Measurements from ENCODE around the gene SNX13.

Gene SNX13

GRCh38 chr7:17774248-17774647, 166.0 kb downstream of the SNX13 start:
- no peaks in the 10 kb centered on the region for H3K27me3 ChIP-seq (ENCODE audit: control insufficient read depth in 2 of 2, insufficient read depth in 2 of 2, low read length in 2 of 2)
- H3K9me3 ChIP-seq (ENCODE audit: control insufficient read depth in 2 of 2, low read length in 2 of 2), result no peaks in the 10 kb centered on the region
- H3K27ac ChIP-seq (ENCODE audit: low read depth in 2 of 2, low read length in 2 of 2), result no peak overlapping the region
- no peak overlapping the region for H3K4me3 ChIP-seq (ENCODE audit: low read length in 2 of 2)
- peaks cover 0 to 4% of the 10 kb centered on the region in 2 donors for H3K4me1 ChIP-seq (ENCODE audit: control insufficient read depth in 2 of 2, insufficient read depth in 2 of 2, low read length in 2 of 2)
- H3K36me3 ChIP-seq (ENCODE audit: control insufficient read depth in 2 of 2, insufficient read depth in 2 of 2, low read length in 2 of 2), result no peaks in the 10 kb centered on the region
- H3K9ac ChIP-seq (ENCODE audit: low read depth in 1 of 2, low read length in 2 of 2), result no peak overlapping the region

- Histone ChIP-seq H3K9me3 (ENCODE audit: control insufficient read depth in 2 of 2, low read length in 2 of 2) (no peaks in the 10 kb centered on the region), H3K4me1 (ENCODE audit: control insufficient read depth in 2 of 2, insufficient read depth in 2 of 2, low read length in 2 of 2) (peaks cover 0 to 4% of the 10 kb centered on the region in 2 donors), H3K9ac (ENCODE audit: low read depth in 1 of 2, low read length in 2 of 2) (no peak overlapping the region), H3K4me3 (ENCODE audit: low read length in 2 of 2) (no peak overlapping the region), H3K36me3 (ENCODE audit: control insufficient read depth in 2 of 2, insufficient read depth in 2 of 2, low read length in 2 of 2) (no peaks in the 10 kb centered on the region), H3K27me3 (ENCODE audit: control insufficient read depth in 2 of 2, insufficient read depth in 2 of 2, low read length in 2 of 2) (no peaks in the 10 kb centered on the region), H3K27ac (ENCODE audit: low read depth in 2 of 2, low read length in 2 of 2) (no peak overlapping the region)
Observed at GRCh38 chr7:17773289-17773626, 167.0 kb downstream of the SNX13 start.

GRCh38 chr7:17772581-17773288, 167.6 kb downstream of the SNX13 start:
- no peak overlapping the region for H3K4me3 ChIP-seq (ENCODE audit: low read length in 2 of 2)
- H3K27ac ChIP-seq (ENCODE audit: low read depth in 2 of 2, low read length in 2 of 2), result no peak overlapping the region
- H3K36me3 ChIP-seq (ENCODE audit: control insufficient read depth in 2 of 2, insufficient read depth in 2 of 2, low read length in 2 of 2), result no peaks in the 10 kb centered on the region
- no peak overlapping the region for H3K9ac ChIP-seq (ENCODE audit: low read depth in 1 of 2, low read length in 2 of 2)
- H3K27me3 ChIP-seq (ENCODE audit: control insufficient read depth in 2 of 2, insufficient read depth in 2 of 2, low read length in 2 of 2), result no peaks in the 10 kb centered on the region
- H3K4me1 ChIP-seq (ENCODE audit: control insufficient read depth in 2 of 2, insufficient read depth in 2 of 2, low read length in 2 of 2), result peaks cover 0 to 4% of the 10 kb centered on the region in 2 donors
- no peaks in the 10 kb centered on the region for H3K9me3 ChIP-seq (ENCODE audit: control insufficient read depth in 2 of 2, low read length in 2 of 2)

- H3K36me3 ChIP-seq (ENCODE audit: control insufficient read depth in 2 of 2, insufficient read depth in 2 of 2, low read length in 2 of 2), result no peaks in the 10 kb centered on the region
- no peak overlapping the region for H3K4me3 ChIP-seq (ENCODE audit: low read length in 2 of 2)
- H3K27ac ChIP-seq (ENCODE audit: low read depth in 2 of 2, low read length in 2 of 2), result no peak overlapping the region
- no peaks in the 10 kb centered on the region for H3K27me3 ChIP-seq (ENCODE audit: control insufficient read depth in 2 of 2, insufficient read depth in 2 of 2, low read length in 2 of 2)
- peaks cover 0 to 4% of the 10 kb centered on the region in 2 donors for H3K4me1 ChIP-seq (ENCODE audit: control insufficient read depth in 2 of 2, insufficient read depth in 2 of 2, low read length in 2 of 2)
- H3K9me3 ChIP-seq (ENCODE audit: control insufficient read depth in 2 of 2, low read length in 2 of 2), result no peaks in the 10 kb centered on the region
- no peak overlapping the region for H3K9ac ChIP-seq (ENCODE audit: low read depth in 1 of 2, low read length in 2 of 2)
Observed at GRCh38 chr7:17771901-17772408, 168.3 kb downstream of the SNX13 start.

- no peak overlapping the region for H3K27ac ChIP-seq (ENCODE audit: low read depth in 2 of 2, low read length in 2 of 2)
- no peaks in the 10 kb centered on the region for H3K36me3 ChIP-seq (ENCODE audit: control insufficient read depth in 2 of 2, insufficient read depth in 2 of 2, low read length in 2 of 2)
- H3K9ac ChIP-seq (ENCODE audit: low read depth in 1 of 2, low read length in 2 of 2), result no peak overlapping the region
- no peaks in the 10 kb centered on the region for H3K9me3 ChIP-seq (ENCODE audit: control insufficient read depth in 2 of 2, low read length in 2 of 2)
- H3K4me3 ChIP-seq (ENCODE audit: low read length in 2 of 2), result no peak overlapping the region
- H3K27me3 ChIP-seq (ENCODE audit: control insufficient read depth in 2 of 2, insufficient read depth in 2 of 2, low read length in 2 of 2), result no peaks in the 10 kb centered on the region
- peaks cover 0 to 4% of the 10 kb centered on the region in 2 donors for H3K4me1 ChIP-seq (ENCODE audit: control insufficient read depth in 2 of 2, insufficient read depth in 2 of 2, low read length in 2 of 2)
Observed at GRCh38 chr7:17770710-17771375, 169.5 kb downstream of the SNX13 start.

GRCh38 chr7:17769918-17770317, 170.4 kb downstream of the SNX13 start:
- no peaks in the 10 kb centered on the region for H3K36me3 ChIP-seq (ENCODE audit: control insufficient read depth in 2 of 2, insufficient read depth in 2 of 2, low read length in 2 of 2)

GRCh38 chr7:17758008-17758407, 182.3 kb downstream of the SNX13 start:
- Histone ChIP-seq H3K4me1 (ENCODE audit: control insufficient read depth in 2 of 2, insufficient read depth in 2 of 2, low read length in 2 of 2) (no peaks in the 10 kb centered on the region), H3K4me3 (ENCODE audit: low read length in 2 of 2) (no peak overlapping the region), H3K36me3 (ENCODE audit: control insufficient read depth in 2 of 2, insufficient read depth in 2 of 2, low read length in 2 of 2) (no peaks in the 10 kb centered on the region), H3K9ac (ENCODE audit: low read depth in 1 of 2, low read length in 2 of 2) (no peak overlapping the region), H3K9me3 (ENCODE audit: control insufficient read depth in 2 of 2, low read length in 2 of 2) (no peaks in the 10 kb centered on the region), H3K27ac (ENCODE audit: low read depth in 2 of 2, low read length in 2 of 2) (no peak overlapping the region), H3K27me3 (ENCODE audit: control insufficient read depth in 2 of 2, insufficient read depth in 2 of 2, low read length in 2 of 2) (no peaks in the 10 kb centered on the region)

More at GRCh38 chr7:17769918-17770317, 170.4 kb downstream of the SNX13 start:
- H3K9me3 ChIP-seq (ENCODE audit: control insufficient read depth in 2 of 2, low read length in 2 of 2), result no peaks in the 10 kb centered on the region
- H3K4me3 ChIP-seq (ENCODE audit: low read length in 2 of 2), result no peak overlapping the region
- no peak overlapping the region for H3K9ac ChIP-seq (ENCODE audit: low read depth in 1 of 2, low read length in 2 of 2)
- H3K4me1 ChIP-seq (ENCODE audit: control insufficient read depth in 2 of 2, insufficient read depth in 2 of 2, low read length in 2 of 2), result peaks cover 0 to 4% of the 10 kb centered on the region in 2 donors
- H3K27ac ChIP-seq (ENCODE audit: low read depth in 2 of 2, low read length in 2 of 2), result no peak overlapping the region
- H3K27me3 ChIP-seq (ENCODE audit: control insufficient read depth in 2 of 2, insufficient read depth in 2 of 2, low read length in 2 of 2), result no peaks in the 10 kb centered on the region

- no peak overlapping the region for H3K4me3 ChIP-seq (ENCODE audit: low read length in 2 of 2)
- H3K27ac ChIP-seq (ENCODE audit: low read depth in 2 of 2, low read length in 2 of 2), result no peak overlapping the region
- no peaks in the 10 kb centered on the region for H3K9me3 ChIP-seq (ENCODE audit: control insufficient read depth in 2 of 2, low read length in 2 of 2)
- H3K4me1 ChIP-seq (ENCODE audit: control insufficient read depth in 2 of 2, insufficient read depth in 2 of 2, low read length in 2 of 2), result no peaks in the 10 kb centered on the region
- no peaks in the 10 kb centered on the region for H3K36me3 ChIP-seq (ENCODE audit: control insufficient read depth in 2 of 2, insufficient read depth in 2 of 2, low read length in 2 of 2)
- no peaks in the 10 kb centered on the region for H3K27me3 ChIP-seq (ENCODE audit: control insufficient read depth in 2 of 2, insufficient read depth in 2 of 2, low read length in 2 of 2)
- no peak overlapping the region for H3K9ac ChIP-seq (ENCODE audit: low read depth in 1 of 2, low read length in 2 of 2)
Observed at GRCh38 chr7:17746020-17746530, 194.2 kb downstream of the SNX13 start.

GRCh38 chr7:17745610-17746009, 194.7 kb downstream of the SNX13 start:
- H3K9me3 ChIP-seq (ENCODE audit: control insufficient read depth in 2 of 2, low read length in 2 of 2), result no peaks in the 10 kb centered on the region
- no peak overlapping the region for H3K4me3 ChIP-seq (ENCODE audit: low read length in 2 of 2)
- no peak overlapping the region for H3K9ac ChIP-seq (ENCODE audit: low read depth in 1 of 2, low read length in 2 of 2)
- H3K27ac ChIP-seq (ENCODE audit: low read depth in 2 of 2, low read length in 2 of 2), result no peak overlapping the region
- no peaks in the 10 kb centered on the region for H3K4me1 ChIP-seq (ENCODE audit: control insufficient read depth in 2 of 2, insufficient read depth in 2 of 2, low read length in 2 of 2)
- no peaks in the 10 kb centered on the region for H3K27me3 ChIP-seq (ENCODE audit: control insufficient read depth in 2 of 2, insufficient read depth in 2 of 2, low read length in 2 of 2)
- H3K36me3 ChIP-seq (ENCODE audit: control insufficient read depth in 2 of 2, insufficient read depth in 2 of 2, low read length in 2 of 2), result no peaks in the 10 kb centered on the region

GRCh38 chr7:17743316-17743715, 197.0 kb downstream of the SNX13 start:
- Histone ChIP-seq H3K4me1 (ENCODE audit: control insufficient read depth in 2 of 2, insufficient read depth in 2 of 2, low read length in 2 of 2) (no peaks in the 10 kb centered on the region), H3K9me3 (ENCODE audit: control insufficient read depth in 2 of 2, low read length in 2 of 2) (no peaks in the 10 kb centered on the region), H3K27me3 (ENCODE audit: control insufficient read depth in 2 of 2, insufficient read depth in 2 of 2, low read length in 2 of 2) (no peaks in the 10 kb centered on the region), H3K9ac (ENCODE audit: low read depth in 1 of 2, low read length in 2 of 2) (no peak overlapping the region), H3K36me3 (ENCODE audit: control insufficient read depth in 2 of 2, insufficient read depth in 2 of 2, low read length in 2 of 2) (no peaks in the 10 kb centered on the region), H3K4me3 (ENCODE audit: low read length in 2 of 2) (no peak overlapping the region), H3K27ac (ENCODE audit: low read depth in 2 of 2, low read length in 2 of 2) (no peak overlapping the region)
